MM.1S (cell line): ENCODE data around the gene CACNA2D1.

Experiments used
- DNase-seq: peaks from one replicate; pipeline ENCODE4 v3.0.0-alpha.2; 2015
- H2AFZ ChIP-seq: fragments of 300-600 bp; sonication (generic); 2 replicates; pipeline ENCODE4 v1.6.0; 2016; ENCODE audit warnings: antibody characterized with exemption, low read length
- H3F3A ChIP-seq: fragments of 300-600 bp; sonication (generic); 2 replicates; pipeline ENCODE4 v1.6.1; 2016; ENCODE audit warnings: mild to moderate bottlenecking, antibody characterized with exemption, low read length, moderate library complexity, mixed read lengths; ENCODE audit not compliant: insufficient read depth
- H3K27ac ChIP-seq: fragments of 300-600 bp; sonication (generic); 2 replicates; pipeline ENCODE4 v1.5.1; 2016; ENCODE audit warnings: mild to moderate bottlenecking, low read length
- H3K27me3 ChIP-seq: fragments of 300-600 bp; sonication (generic); replicated peaks from 2 replicates; pipeline ENCODE4 v1.6.0; 2016; ENCODE audit warnings: low read length; ENCODE audit not compliant: insufficient read depth
- H3K36me3 ChIP-seq: fragments of 300-600 bp; sonication (generic); replicated peaks from 2 replicates; pipeline ENCODE4 v1.6.1; 2016; ENCODE audit warnings: mild to moderate bottlenecking, low read length, mixed read lengths; ENCODE audit not compliant: insufficient read depth
- H3K4me1 ChIP-seq: fragments of 300-600 bp; sonication (generic); 2 replicates; pipeline ENCODE4 v1.6.1; 2016; ENCODE audit warnings: low read length, mixed read lengths
- H3K4me2 ChIP-seq: fragments of 300-600 bp; sonication (generic); 2 replicates; pipeline ENCODE4 v1.6.0; 2016; ENCODE audit warnings: low read depth, low read length
- H3K4me3 ChIP-seq: fragments of 300-600 bp; sonication (generic); 2 replicates; pipeline ENCODE4 v1.5.1; 2016; ENCODE audit warnings: low read length, mixed read lengths
- H3K79me2 ChIP-seq: fragments of 300-600 bp; sonication (generic); 2 replicates; pipeline ENCODE4 v1.6.1; 2016; ENCODE audit warnings: mixed run types, low read length, mixed read lengths
- H3K9ac ChIP-seq: fragments of 300-600 bp; sonication (generic); 2 replicates; pipeline ENCODE4 v1.6.1; 2016; ENCODE audit warnings: low read length, mixed read lengths
- H3K9me2 ChIP-seq: fragments of 300-600 bp; sonication (generic); replicated peaks from 2 replicates; pipeline ENCODE4 v1.6.1; 2016; ENCODE audit warnings: mild to moderate bottlenecking, low read length, mixed read lengths; ENCODE audit not compliant: insufficient read depth
- H3K9me3 ChIP-seq: fragments of 300-600 bp; sonication (generic); replicated peaks from 2 replicates; pipeline ENCODE4 v1.6.1; 2016; ENCODE audit warnings: mild to moderate bottlenecking, low read length, mixed read lengths; ENCODE audit not compliant: insufficient read depth
- H4K20me1 ChIP-seq: fragments of 300-600 bp; sonication (generic); 2 replicates; pipeline ENCODE4 v1.6.1; 2016; ENCODE audit warnings: mild to moderate bottlenecking, low read length, moderate library complexity, mixed read lengths; ENCODE audit not compliant: insufficient read depth
- EZH2 ChIP-seq: fragments of 300-600 bp; sonication (generic); optimal IDR thresholded peaks from 2 replicates; pipeline ENCODE3; 2017; ENCODE audit warnings: low read depth, mild to moderate bottlenecking, antibody characterized with exemption, low read length, mixed read lengths
- EZH2phosphoT487 ChIP-seq: fragments of 300-600 bp; sonication (generic); IDR thresholded peaks from 2 replicates; pipeline ENCODE4 v1.6.1; 2018; ENCODE audit warnings: antibody characterized with exemption, low read length
- TF ChIP-seq, protein P1 (sequence below): fragments of 300-600 bp; sonication (generic); IDR thresholded peaks from 2 replicates; pipeline ENCODE4 v1.5.1; 2016; ENCODE audit warnings: antibody characterized with exemption, low read length, mixed read lengths

Gene CACNA2D1

DNA sequence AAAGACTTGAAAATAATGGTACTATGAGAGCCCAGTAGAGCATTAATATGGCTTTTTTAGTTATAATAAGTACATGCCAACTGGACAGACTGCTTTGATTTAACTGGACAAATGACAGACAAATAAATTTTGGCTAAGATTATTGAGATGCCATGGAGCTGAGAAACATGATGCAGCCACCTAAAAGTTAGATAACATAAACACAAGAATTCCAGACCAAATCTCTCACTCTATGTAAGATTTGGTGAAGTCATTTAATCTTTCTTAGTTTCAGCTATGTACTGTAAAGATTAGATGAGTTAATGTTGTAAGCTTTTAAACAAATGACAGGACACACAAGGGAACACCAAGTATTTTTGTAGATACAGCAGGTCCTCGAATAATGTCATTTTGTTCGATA is 118.2 kb downstream of the CACNA2D1 start:
- H3K9ac ChIP-seq: no peak overlapping the region
- no peak overlapping the region for H3K27ac ChIP-seq
- no peaks in the 10 kb centered on the region for H3K4me1 ChIP-seq
- H3K36me3 ChIP-seq: no peaks in the 10 kb centered on the region
- H2AFZ ChIP-seq: no peak overlapping the region
- no peak for TF ChIP-seq EZH2
- TF ChIP-seq, protein P1, sequence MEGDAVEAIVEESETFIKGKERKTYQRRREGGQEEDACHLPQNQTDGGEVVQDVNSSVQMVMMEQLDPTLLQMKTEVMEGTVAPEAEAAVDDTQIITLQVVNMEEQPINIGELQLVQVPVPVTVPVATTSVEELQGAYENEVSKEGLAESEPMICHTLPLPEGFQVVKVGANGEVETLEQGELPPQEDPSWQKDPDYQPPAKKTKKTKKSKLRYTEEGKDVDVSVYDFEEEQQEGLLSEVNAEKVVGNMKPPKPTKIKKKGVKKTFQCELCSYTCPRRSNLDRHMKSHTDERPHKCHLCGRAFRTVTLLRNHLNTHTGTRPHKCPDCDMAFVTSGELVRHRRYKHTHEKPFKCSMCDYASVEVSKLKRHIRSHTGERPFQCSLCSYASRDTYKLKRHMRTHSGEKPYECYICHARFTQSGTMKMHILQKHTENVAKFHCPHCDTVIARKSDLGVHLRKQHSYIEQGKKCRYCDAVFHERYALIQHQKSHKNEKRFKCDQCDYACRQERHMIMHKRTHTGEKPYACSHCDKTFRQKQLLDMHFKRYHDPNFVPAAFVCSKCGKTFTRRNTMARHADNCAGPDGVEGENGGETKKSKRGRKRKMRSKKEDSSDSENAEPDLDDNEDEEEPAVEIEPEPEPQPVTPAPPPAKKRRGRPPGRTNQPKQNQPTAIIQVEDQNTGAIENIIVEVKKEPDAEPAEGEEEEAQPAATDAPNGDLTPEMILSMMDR: no peak
- no peak for TF ChIP-seq EZH2phosphoT487
- no peak for DNase-seq
- no peaks in the 10 kb centered on the region for H3F3A ChIP-seq
- H4K20me1 ChIP-seq: no peaks in the 10 kb centered on the region
- no peaks in the 10 kb centered on the region for H3K79me2 ChIP-seq
- H3K4me2 ChIP-seq: no peak overlapping the region
- H3K27me3 ChIP-seq: no peaks in the 10 kb centered on the region
- no peaks in the 10 kb centered on the region for H3K9me2 ChIP-seq
- H3K9me3 ChIP-seq: no peaks in the 10 kb centered on the region
- H3K4me3 ChIP-seq: no peak overlapping the region

DNA sequence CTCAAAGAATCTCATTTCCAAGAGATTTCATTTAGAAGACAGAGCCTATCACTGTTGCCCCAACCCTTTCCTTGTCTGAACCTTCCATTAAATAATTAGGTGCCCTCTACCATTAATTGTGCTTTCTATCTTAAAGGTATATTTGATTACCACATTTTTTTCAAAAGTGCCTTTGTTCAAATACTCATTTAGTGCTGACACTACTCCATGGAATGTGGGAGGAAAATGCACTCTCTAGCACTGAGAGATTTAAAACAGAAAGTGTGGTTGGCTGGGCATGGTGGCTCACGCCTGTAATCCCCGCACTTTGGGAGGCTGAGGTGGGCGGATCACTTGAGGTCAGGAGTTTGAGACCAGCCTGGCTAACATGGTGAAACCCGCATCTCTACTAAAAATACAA is 119.8 kb downstream of the CACNA2D1 start:
- H3K79me2 ChIP-seq: no peaks in the 10 kb centered on the region
- H3F3A ChIP-seq: no peaks in the 10 kb centered on the region
- no peak for TF ChIP-seq EZH2phosphoT487
- no peak for TF ChIP-seq EZH2
- TF ChIP-seq, protein P1: no peak

DNA sequence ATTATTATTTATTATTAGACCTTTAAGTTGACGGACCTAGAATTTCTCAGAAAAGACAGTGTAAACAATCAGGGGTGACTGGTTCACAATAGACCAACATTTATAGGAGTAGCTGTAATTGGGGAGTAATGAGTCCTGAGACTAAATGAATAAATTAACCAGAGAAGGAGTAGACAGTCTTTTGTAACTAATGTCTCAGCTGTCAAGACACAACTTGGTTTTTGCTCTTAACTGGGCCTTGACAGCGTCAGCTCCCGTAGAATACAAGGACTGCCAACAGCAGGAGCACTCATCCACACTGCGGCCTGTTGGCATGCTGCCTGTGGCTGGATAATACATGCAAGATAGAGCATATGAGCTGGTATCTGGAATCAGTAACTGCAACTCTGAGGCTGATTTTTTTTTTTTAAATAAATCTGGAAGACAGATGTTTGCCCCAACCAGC is 123.9 kb downstream of the CACNA2D1 start:
- TF ChIP-seq EZH2 (no peak), EZH2phosphoT487 (no peak)
- TF ChIP-seq, protein P1: no peak
- no peaks in the 10 kb centered on the region; the same call in 1 of the 2 replicates for H3F3A ChIP-seq
- no peaks in the 10 kb centered on the region for H3K4me1 ChIP-seq
- H3K79me2 ChIP-seq: no peaks in the 10 kb centered on the region
- H3K27me3 ChIP-seq: no peaks in the 10 kb centered on the region
- H3K36me3 ChIP-seq: no peaks in the 10 kb centered on the region
- no peaks in the 10 kb centered on the region for H4K20me1 ChIP-seq
- H2AFZ ChIP-seq: no peak overlapping the region
- H3K4me3 ChIP-seq: no peak overlapping the region
- H3K9ac ChIP-seq: no peak overlapping the region
- no peak overlapping the region for H3K4me2 ChIP-seq
- no peak for DNase-seq
- no peaks in the 10 kb centered on the region for H3K9me2 ChIP-seq
- no peak overlapping the region for H3K27ac ChIP-seq
- no peaks in the 10 kb centered on the region for H3K9me3 ChIP-seq

More for the DNA sequence above, 119.8 kb downstream of the CACNA2D1 start:
- DNase-seq: no peak
- Histone ChIP-seq H3K27me3 (no peaks in the 10 kb centered on the region), H3K4me1 (no peaks in the 10 kb centered on the region), H3K4me2 (no peak overlapping the region), H3K9ac (no peak overlapping the region), H3K9me2 (no peaks in the 10 kb centered on the region), H3K27ac (no peak overlapping the region), H3K36me3 (no peaks in the 10 kb centered on the region), H3K4me3 (no peak overlapping the region), H2AFZ (no peak overlapping the region), H4K20me1 (no peaks in the 10 kb centered on the region), H3K9me3 (no peaks in the 10 kb centered on the region)
